HG03575 (cell line): Measurements from ENCODE around the gene C1orf21.

ENCODE experiments used
- ATAC-seq: cut with Tn5 transposase; IDR thresholded peaks from one replicate; pipeline ENCODE4 v1.9.1; 2021; ENCODE audit not compliant: unreplicated experiment, insufficient number of reproducible peaks, low FRiP score; ENCODE audit errors: extremely low read depth

Gene C1orf21

GRCh38 chr1:184562806-184563205 lies 176.0 kb downstream of the C1orf21 start:
- no peak for ATAC-seq

DNA sequence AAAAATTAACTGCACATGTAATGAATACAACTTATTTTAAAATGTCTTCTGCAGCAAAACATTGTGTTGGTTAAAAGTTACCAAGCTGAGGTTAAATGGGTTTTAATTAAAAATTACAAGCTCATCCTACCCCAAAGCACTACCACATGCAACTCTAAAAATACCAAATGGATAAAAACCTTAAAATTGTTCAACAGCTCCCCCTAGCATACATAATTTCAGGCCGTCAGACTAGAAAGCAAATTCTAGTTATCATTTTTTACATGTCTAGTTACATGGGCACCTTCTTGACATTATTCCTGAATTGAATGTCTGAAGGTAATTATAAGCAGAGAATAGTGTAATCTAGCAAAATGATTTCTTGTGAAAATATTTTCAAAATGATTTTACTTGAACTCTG lies 176.5 kb downstream of the C1orf21 start:
- ATAC-seq = no peak

- no peak for ATAC-seq
Measured at GRCh38 chr1:184567009-184567408, 180.2 kb downstream of the C1orf21 start.

- ATAC-seq = no peak
Measured at GRCh38 chr1:184567637-184568036, 180.8 kb downstream of the C1orf21 start.

- ATAC-seq = no peak
Measured at GRCh38 chr1:184568148-184568547, 181.3 kb downstream of the C1orf21 start.

- ATAC-seq = no peak
Measured at GRCh38 chr1:184569106-184569505, 182.3 kb downstream of the C1orf21 start.

DNA sequence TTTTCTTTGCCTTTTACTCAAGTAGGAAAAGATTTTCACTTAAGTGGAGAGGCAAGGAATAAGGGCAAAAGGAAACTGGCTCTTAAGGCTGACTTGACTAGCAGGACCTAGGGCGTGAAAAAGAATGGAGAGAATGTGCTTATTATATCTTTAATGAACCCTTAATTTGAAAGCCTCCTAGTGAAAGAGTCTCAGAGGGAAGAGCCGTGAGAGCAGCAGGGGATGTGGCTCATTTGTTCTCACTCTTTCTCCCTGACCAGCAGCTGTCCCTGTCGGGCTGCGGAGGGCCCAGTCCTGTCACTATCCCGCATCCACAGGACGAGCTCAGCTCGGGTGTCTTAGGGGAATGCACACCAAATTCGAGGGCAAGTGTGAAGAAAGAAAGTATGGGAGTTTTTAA lies 187.8 kb downstream of the C1orf21 start:
- ATAC-seq = no peak

- ATAC-seq = no peak
Measured at GRCh38 chr1:184576822-184577221, 190.0 kb downstream of the C1orf21 start.

DNA sequence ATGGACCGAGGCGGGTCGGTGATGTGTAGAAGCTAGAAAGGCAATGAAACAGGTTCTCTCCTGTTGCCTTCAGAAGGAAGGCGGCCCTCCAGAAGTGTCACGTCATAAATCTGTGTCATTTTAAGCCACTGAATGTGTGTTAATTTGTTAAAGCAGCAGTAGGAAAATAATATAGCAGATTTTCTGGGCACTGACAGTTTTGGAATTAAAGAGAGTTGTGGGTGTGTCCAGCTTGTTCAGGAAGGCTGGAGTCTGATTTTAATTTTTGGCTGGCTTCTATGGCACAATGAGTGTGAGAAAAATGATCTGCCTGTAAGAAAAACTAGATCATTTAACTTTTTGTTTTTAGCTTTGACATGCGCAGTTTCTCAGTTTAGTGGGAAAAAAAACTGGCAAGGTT lies 190.5 kb downstream of the C1orf21 start:
- no peak for ATAC-seq

DNA sequence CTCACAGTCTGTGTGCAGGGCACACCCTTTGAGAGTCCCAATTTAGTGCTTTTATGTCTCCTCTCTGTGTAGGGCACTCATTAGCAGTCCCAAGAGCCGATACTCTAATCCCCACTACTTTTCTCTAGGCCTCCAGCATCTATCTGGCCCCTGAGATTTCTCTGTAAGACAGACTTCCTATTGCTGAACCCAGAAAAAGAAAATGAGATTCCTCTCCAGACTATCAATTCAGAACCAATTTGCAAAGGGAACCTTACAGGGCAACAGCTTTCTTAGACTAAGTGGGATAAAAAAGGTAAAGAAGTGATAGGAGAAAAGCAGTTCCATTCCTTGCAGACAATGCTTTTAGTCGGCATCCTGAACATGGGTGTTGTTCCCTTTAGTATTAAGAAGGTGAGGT lies 195.6 kb downstream of the C1orf21 start:
- no peak for ATAC-seq

- ATAC-seq = no peak
Measured at GRCh38 chr1:184583849-184584248, 197.0 kb downstream of the C1orf21 start.

GRCh38 chr1:184588701-184589100 lies 201.9 kb downstream of the C1orf21 start:
- ATAC-seq = no peak

DNA sequence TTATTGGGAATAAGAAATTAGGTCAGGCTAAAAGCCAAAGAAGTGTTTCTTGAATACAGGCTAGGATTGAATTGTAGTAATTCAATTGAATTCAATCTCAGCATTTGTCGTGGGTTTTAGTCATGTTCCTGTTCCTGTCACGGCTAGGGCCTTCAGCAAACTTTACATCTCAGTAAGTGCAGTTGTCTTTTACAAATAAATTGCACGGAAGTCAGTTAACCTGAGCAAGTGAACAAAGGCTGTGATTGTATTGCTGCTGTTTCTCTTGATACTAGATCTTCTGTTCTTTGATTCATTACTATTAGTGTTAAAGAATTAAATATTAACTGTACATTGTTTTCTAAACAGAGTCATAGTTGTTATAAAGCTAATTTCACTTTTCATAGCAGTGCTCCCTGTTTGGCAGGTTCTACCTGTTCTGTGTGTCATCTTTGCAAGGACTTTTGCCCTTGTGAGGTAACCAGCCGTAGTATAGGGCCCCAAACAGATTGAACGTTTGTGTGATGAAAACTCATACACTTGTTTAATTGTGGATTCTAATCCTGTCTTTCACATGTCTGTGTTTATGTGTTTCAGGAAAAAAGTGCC lies 203.4 kb downstream of the C1orf21 start:
- ATAC-seq = no peak

DNA sequence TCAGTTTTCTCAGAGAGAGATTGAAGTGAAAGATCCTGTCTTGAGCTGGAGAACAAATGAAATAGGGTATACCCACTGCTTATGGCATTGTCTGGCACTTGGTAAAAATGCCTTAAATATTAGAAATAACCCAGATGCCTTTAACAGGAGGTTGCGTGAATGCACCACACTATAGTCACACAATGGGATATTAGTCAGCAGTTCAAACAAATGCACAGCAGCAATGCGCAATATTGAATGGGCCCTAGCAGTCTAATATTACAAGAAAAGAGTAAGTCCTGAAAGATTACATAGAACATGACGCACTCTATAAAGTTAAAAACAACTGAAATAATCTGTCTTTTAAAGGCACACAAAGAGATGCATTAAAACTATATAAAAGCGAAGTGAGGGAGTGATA lies 206.8 kb downstream of the C1orf21 start:
- ATAC-seq = no peak

DNA sequence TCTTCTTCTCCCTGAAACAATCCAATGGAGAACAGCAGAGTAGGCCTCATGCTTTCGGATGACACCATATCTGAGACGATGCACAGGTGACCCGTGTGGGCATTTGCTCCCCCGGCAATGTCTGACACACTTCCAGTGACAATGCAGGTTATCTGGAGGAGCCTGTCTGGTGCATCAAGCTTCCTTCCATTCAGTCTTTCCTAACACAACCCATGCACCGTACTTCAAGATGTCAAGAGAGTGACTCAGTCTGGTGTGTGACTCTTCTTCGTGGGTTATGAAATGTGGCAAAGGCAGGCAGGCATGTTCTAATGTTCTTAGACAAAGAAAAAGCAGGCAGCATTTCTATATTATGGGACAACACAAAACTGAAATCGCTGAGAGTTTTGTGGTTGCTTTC lies 208.8 kb downstream of the C1orf21 start:
- ATAC-seq = no peak

- no peak for ATAC-seq
Measured at GRCh38 chr1:184596950-184597645, 210.3 kb downstream of the C1orf21 start.

DNA sequence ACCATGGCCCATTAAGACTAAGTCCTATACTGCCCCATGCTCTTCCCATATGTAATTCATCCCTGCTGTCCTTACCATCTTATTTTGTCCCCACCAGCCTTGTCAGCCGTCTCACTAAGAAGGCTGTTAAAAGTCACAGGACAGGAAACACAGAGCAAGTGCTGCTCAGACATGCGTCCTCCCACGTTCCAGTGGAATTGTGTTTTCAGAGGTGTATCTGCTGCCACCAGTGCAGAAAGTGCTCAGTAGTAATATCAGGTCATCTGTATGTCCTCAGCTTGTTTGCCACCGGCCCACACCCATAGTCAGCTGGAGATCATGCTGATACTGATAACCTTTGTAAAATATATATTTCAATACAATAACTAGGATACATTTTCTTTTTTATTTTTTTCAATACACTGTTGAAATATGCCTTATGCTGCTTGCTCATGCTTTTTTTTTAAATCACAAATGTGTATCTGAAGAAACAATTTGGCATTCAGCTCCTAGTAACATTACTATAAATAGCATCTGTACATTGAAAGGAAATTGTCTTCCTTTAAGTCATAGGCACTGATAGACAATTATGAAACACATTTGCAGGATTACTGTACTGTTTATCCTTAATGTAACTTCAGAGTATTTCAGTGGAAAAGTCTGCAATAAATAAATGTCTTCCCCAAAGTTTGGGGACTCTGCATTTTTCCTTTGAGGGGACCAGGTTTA lies 211.0 kb downstream of the C1orf21 start:
- no peak for ATAC-seq

DNA sequence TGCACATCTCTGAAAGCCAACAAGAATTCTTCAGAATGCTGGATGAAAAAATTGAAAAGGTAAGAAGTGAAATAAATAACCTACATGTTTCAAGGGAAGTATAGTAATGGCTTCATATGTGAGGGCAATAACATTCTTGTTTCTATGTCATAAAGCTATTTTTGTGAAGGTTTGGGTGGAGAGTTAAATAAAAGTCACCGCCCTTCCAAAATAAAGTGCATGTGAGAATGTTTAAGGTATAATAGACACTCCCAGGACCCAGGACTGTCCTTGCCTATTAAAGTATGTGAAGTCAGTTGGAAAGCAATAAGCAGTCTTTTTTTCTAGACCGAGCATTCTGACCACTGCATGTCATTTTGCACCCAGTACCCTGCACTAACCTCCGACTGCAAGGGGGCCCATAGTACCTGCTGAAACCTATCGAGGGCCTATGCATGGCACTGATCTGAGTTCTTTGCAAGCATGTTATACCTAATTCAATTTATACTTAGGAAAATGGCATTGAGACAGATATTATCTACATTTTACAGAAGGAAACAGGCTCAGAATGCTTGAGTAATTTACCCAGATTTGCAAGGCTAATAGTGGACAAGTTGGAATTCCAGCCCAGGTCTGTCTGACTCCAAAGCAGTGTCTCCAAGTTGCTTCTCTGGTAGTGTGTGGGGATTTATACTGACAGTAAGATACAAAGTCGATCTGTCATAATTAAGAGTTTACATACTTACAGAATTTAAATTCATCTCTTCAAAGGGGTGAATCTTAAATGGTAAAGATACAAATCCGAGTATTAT lies 211.8 kb downstream of the C1orf21 start:
- no peak for ATAC-seq

DNA sequence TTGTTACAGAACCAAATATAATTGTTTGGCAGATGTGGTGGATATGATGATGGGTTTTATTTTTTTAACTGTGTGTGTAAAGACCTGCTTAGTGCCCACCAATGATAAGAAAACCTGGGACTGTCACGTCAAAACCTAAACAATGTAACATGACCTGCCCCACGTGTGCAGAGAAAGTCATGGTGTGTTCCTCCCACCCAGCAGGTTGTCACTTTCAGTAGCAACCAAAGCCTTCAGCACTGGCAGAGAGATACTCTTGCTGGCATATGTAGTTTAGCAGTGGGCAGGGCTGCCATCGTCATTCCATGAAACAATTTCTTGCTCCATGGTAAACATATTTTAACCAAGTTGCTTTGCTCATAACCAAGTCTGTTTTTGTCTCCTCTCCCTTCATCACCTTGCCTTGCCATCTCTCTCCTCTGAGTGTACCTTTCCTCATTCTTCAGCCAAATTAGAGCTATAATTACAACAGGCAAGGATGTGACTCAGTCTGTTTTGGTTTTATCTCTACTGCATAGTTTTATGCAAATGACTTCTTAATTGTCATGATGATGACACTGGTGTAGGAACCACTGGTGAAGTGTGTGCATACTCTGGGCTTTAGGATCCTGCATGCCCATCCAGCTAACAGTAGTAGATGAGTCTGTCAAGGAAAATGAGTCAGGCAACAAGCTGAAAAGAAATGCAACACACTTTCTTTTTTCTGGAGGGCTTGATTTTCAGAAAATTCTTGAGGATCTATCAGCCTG lies 217.5 kb downstream of the C1orf21 start:
- ATAC-seq = no peak
